Measurements from ENCODE around the gene UBE2V1.

UBE2V1 gene

GRCh38 chr20:50126662-50127061 is 13.7 kb upstream of the UBE2V1 start:
- H3K4me3 ChIP-seq (ENCODE audit: low read length): no peak overlapping the region
- H3K79me2 ChIP-seq (ENCODE audit: low read length): no peaks in the 10 kb centered on the region
- H4K20me1 ChIP-seq (ENCODE audit: insufficient read depth, low read length): no peaks in the 10 kb centered on the region
- no peak overlapping the region for H3K27ac ChIP-seq (ENCODE audit: low read length)
- 0 out of 2 replicates have a peak, but pooled peaks cover 1% of the 10 kb centered on the region for H3F3A ChIP-seq (ENCODE audit: insufficient read depth, low read length)
- H3K9me3 ChIP-seq (replicated peaks; ENCODE audit: insufficient read depth, low read length): no peaks in the 10 kb centered on the region
- DNase-seq: no peak
- TF ChIP-seq EZH2 (optimal IDR thresholded peaks at IDR 0.05; ENCODE audit: low read depth, low read length): no peak
- no peak for TF ChIP-seq EZH2phosphoT487 (IDR thresholded peaks at IDR 0.05; ENCODE audit: low read length)
- TF ChIP-seq CTCF (IDR thresholded peaks at IDR 0.05; ENCODE audit: low read length): no peak
- H3K36me3 ChIP-seq (replicated peaks; ENCODE audit: insufficient read depth, low read length): no peaks in the 10 kb centered on the region
- H3K4me2 ChIP-seq (ENCODE audit: low read depth, low read length): no peak overlapping the region
- H3K27me3 ChIP-seq (replicated peaks; ENCODE audit: insufficient read depth, low read length): no peaks in the 10 kb centered on the region
- no peaks in the 10 kb centered on the region for H3K9me2 ChIP-seq (replicated peaks; ENCODE audit: insufficient read depth, low read length)
- no peak overlapping the region for H3K9ac ChIP-seq (ENCODE audit: low read length)
- no peak overlapping the region for H2AFZ ChIP-seq (ENCODE audit: low read length)
- H3K4me1 ChIP-seq (ENCODE audit: low read length): no peaks in the 10 kb centered on the region

GRCh38 chr20:50125279-50125678 is 12.3 kb upstream of the UBE2V1 start:
- H3K4me2 ChIP-seq (ENCODE audit: low read depth, low read length): no peak overlapping the region
- 0 out of 2 replicates have a peak, but pooled peaks cover 2% of the 10 kb centered on the region for H3F3A ChIP-seq (ENCODE audit: insufficient read depth, low read length)
- no peak overlapping the region for H3K9ac ChIP-seq (ENCODE audit: low read length)
- H3K9me2 ChIP-seq (replicated peaks; ENCODE audit: insufficient read depth, low read length): no peaks in the 10 kb centered on the region
- H3K27me3 ChIP-seq (replicated peaks; ENCODE audit: insufficient read depth, low read length): no peaks in the 10 kb centered on the region
- no peaks in the 10 kb centered on the region for H3K36me3 ChIP-seq (replicated peaks; ENCODE audit: insufficient read depth, low read length)
- no peaks in the 10 kb centered on the region for H4K20me1 ChIP-seq (ENCODE audit: insufficient read depth, low read length)
- no peak for DNase-seq
- no peak overlapping the region for H2AFZ ChIP-seq (ENCODE audit: low read length)
- peaks cover 6% of the 10 kb centered on the region for H3K4me1 ChIP-seq (ENCODE audit: low read length)
- H3K79me2 ChIP-seq (ENCODE audit: low read length): no peaks in the 10 kb centered on the region
- no peak for TF ChIP-seq EZH2 (optimal IDR thresholded peaks at IDR 0.05; ENCODE audit: low read depth, low read length)
- no peak for TF ChIP-seq EZH2phosphoT487 (IDR thresholded peaks at IDR 0.05; ENCODE audit: low read length)
- TF ChIP-seq CTCF (IDR thresholded peaks at IDR 0.05; ENCODE audit: low read length): no peak
- no peak overlapping the region for H3K4me3 ChIP-seq (ENCODE audit: low read length)
- no peaks in the 10 kb centered on the region for H3K9me3 ChIP-seq (replicated peaks; ENCODE audit: insufficient read depth, low read length)
- H3K27ac ChIP-seq (ENCODE audit: low read length): no peak overlapping the region

- no peak overlapping the region for H3K27ac ChIP-seq (ENCODE audit: low read length)
- no peak overlapping the region for H2AFZ ChIP-seq (ENCODE audit: low read length)
- H3K9me3 ChIP-seq (replicated peaks; ENCODE audit: insufficient read depth, low read length): no peaks in the 10 kb centered on the region
- no peak for TF ChIP-seq EZH2phosphoT487 (IDR thresholded peaks at IDR 0.05; ENCODE audit: low read length)
- no peak for TF ChIP-seq CTCF (IDR thresholded peaks at IDR 0.05; ENCODE audit: low read length)
- no peak for TF ChIP-seq EZH2 (optimal IDR thresholded peaks at IDR 0.05; ENCODE audit: low read depth, low read length)
- 0 out of 2 replicates have a peak, but pooled peaks cover 2% of the 10 kb centered on the region for H3F3A ChIP-seq (ENCODE audit: insufficient read depth, low read length)
- no peaks in the 10 kb centered on the region for H4K20me1 ChIP-seq (ENCODE audit: insufficient read depth, low read length)
- no peaks in the 10 kb centered on the region for H3K36me3 ChIP-seq (replicated peaks; ENCODE audit: insufficient read depth, low read length)
- H3K79me2 ChIP-seq (ENCODE audit: low read length): no peaks in the 10 kb centered on the region
- H3K4me3 ChIP-seq (ENCODE audit: low read length): no peak overlapping the region
- no peak overlapping the region for H3K4me2 ChIP-seq (ENCODE audit: low read depth, low read length)
- DNase-seq: no peak
- no peaks in the 10 kb centered on the region for H3K9me2 ChIP-seq (replicated peaks; ENCODE audit: insufficient read depth, low read length)
- no peak overlapping the region for H3K9ac ChIP-seq (ENCODE audit: low read length)
- H3K27me3 ChIP-seq (replicated peaks; ENCODE audit: insufficient read depth, low read length): no peaks in the 10 kb centered on the region
- H3K4me1 ChIP-seq (ENCODE audit: low read length): peaks cover 6% of the 10 kb centered on the region
Observed at GRCh38 chr20:50124496-50124895, 11.5 kb upstream of the UBE2V1 start.
